HG02642 (cell line): ENCODE data around the gene LENG1.
"Not testable (repeated sequence)": the region's sequence is repeated elsewhere in the genome, so short reads cannot be mapped to it uniquely, and the experiment has no call there.

Experiments used
- ATAC-seq: cut with Tn5 transposase; IDR thresholded peaks from one replicate; pipeline ENCODE4 v1.9.1; 2021; ENCODE audit warnings: mild to moderate bottlenecking; ENCODE audit not compliant: unreplicated experiment, poor library complexity

The LENG1 gene

GRCh38 chr19:54189735-54190502 is 30.4 kb upstream of the LENG1 start:
- peak; percentile 53 for ATAC-seq

GRCh38 chr19:54189145-54189734 is 29.7 kb upstream of the LENG1 start, which contains the start of gene MBOAT7:
Gene MBOAT7, minus strand, starts transcription at chr19:54189580. Its CDS starts 1,072 bp downstream, at chr19:54188508.
- peak; percentile 16 for ATAC-seq

- ATAC-seq: no peak
Observed at GRCh38 chr19:54188215-54188871, 28.8 kb upstream of the LENG1 start.

- no peak for ATAC-seq
Observed at GRCh38 chr19:54186934-54187381, 27.4 kb upstream of the LENG1 start.

GRCh38 chr19:54186351-54186750 is 26.8 kb upstream of the LENG1 start:
- ATAC-seq: no peak

GRCh38 chr19:54183431-54183830 is 23.9 kb upstream of the LENG1 start:
- no peak for ATAC-seq

GRCh38 chr19:54181894-54182293 is 22.4 kb upstream of the LENG1 start:
- ATAC-seq: not testable (repeated sequence)

GRCh38 chr19:54180691-54181091 is 21.2 kb upstream of the LENG1 start:
- no peak for ATAC-seq

- ATAC-seq: no peak
Observed at GRCh38 chr19:54179921-54180461, 20.5 kb upstream of the LENG1 start.

- ATAC-seq: no peak
Observed at GRCh38 chr19:54179262-54179852, 19.8 kb upstream of the LENG1 start.

GRCh38 chr19:54178581-54179261 is 19.2 kb upstream of the LENG1 start:
- ATAC-seq: no peak

- ATAC-seq: no peak
Observed at GRCh38 chr19:54173951-54174834, 14.7 kb upstream of the LENG1 start.

- no peak for ATAC-seq
Observed at GRCh38 chr19:54173359-54173699, 13.8 kb upstream of the LENG1 start.

- ATAC-seq: no peak
Observed at GRCh38 chr19:54172471-54173358, 13.2 kb upstream of the LENG1 start, which contains the start of gene TMC4. Gene TMC4, minus strand, starts transcription at chr19:54173160. Its CDS starts 43 bp downstream, at chr19:54173117.

- not testable (repeated sequence) for ATAC-seq
Observed at GRCh38 chr19:54171736-54172431, 12.4 kb upstream of the LENG1 start.

- ATAC-seq: no peak
Observed at GRCh38 chr19:54169149-54169740, 9.7 kb upstream of the LENG1 start.
